HepG2 (cell line): Measurements from ENCODE around the gene KCNMA1. TPM values are rescaled to one million over a fixed set of nuclear protein-coding genes. Genes with fewer than 3 reads are reported as not detected.

Experiments used
- ATAC-seq: fragments of 200-7000 bp; cut with Tn5 transposase; 3 replicates; pipeline ENCODE4 v1.9.1; 2020; ENCODE audit warnings: mild to moderate bottlenecking, moderate library complexity
- BruUV-seq: library from RNA; stranded (reverse); fragments of 400-500 nt; replicated peaks from 2 replicates; lab custom pipeline; 2021; lab: Mats Ljungman, UMichigan
- CTCF ChIA-PET: fragments of 300-600 bp; formaldehyde crosslinking; extraction: SDS; loops from one replicate; lab custom pipeline; 2021; ENCODE audit warnings: low total read pairs, inconsistent platforms, low intra/inter-chr PET ratio; lab: Yijun Ruan, JAX
- POLR2A ChIA-PET: fragments of 350-600 bp; sonication (Branson Sonifier 250); formaldehyde crosslinking; loops from one replicate; lab custom pipeline; 2020; ENCODE audit warnings: antibody characterized with exemption, inconsistent platforms; lab: Yijun Ruan, JAX
- DNase-seq: peaks from one replicate; pipeline ENCODE4 v3.0.0-alpha.2; 2015; ENCODE audit warnings: low spot score
- FAIRE-seq: peaks from 3 replicates; lab custom pipeline; 2011; peaks lifted over from hg19 to GRCh38; lab: Jason Lieb, UNC
- H2AFZ ChIP-seq: one replicate; pipeline ENCODE4 v1.6.1; 2011; ENCODE audit warnings: low read length, inconsistent platforms
- H3K27ac ChIP-seq: fragments of 300-600 bp; 3 replicates; pipeline ENCODE4 v1.8.0; 2011; ENCODE audit warnings: mixed run types, mild to moderate bottlenecking, mixed read lengths, low read length, inconsistent platforms; ENCODE audit not compliant: insufficient read depth; ENCODE audit errors: extremely low read length
- H3K27me3 ChIP-seq, 2 experiments: fragments of 200-600 bp in 1 of 2; 2 replicates in 1 of 2; 3 replicates in 1 of 2; pipeline versions ENCODE4 v1.6.0 to v1.8.0; 2011; ENCODE audit warnings: low read length in 2 of 2, mild to moderate bottlenecking in 2 of 2, moderate library complexity in 2 of 2, inconsistent platforms in 1 of 2; ENCODE audit not compliant: insufficient read depth in 2 of 2, control insufficient read depth in 1 of 2
- H3K36me3 ChIP-seq, 2 experiments: fragments of 200-600 bp in 1 of 2; replicated peaks in 1 of 2; 2 replicates in 1 of 2; 3 replicates in 1 of 2; pipeline versions ENCODE4 v1.5.1 to v1.8.0; 2011; ENCODE audit warnings: low read length in 2 of 2, inconsistent platforms in 1 of 2; ENCODE audit not compliant: insufficient read depth in 2 of 2, control insufficient read depth in 1 of 2
- H3K4me1 ChIP-seq: 2 replicates; pipeline ENCODE4 v1.5.1; 2012; ENCODE audit warnings: low read length, inconsistent platforms; ENCODE audit not compliant: insufficient read depth
- H3K4me2 ChIP-seq: 2 replicates; pipeline ENCODE4 v1.6.0; 2011; ENCODE audit warnings: low read depth, low read length, inconsistent platforms
- H3K4me3 ChIP-seq, 3 experiments: fragments of 200-600 bp in 1 of 3; sonication (generic), shearing (Covaris generic) in 1 of 3; replicated peaks in 1 of 3; 2 replicates each; pipeline ENCODE4 v1.5.1; 2011 to 2016; ENCODE audit warnings: low read length in 3 of 3, inconsistent platforms in 2 of 3, low read depth in 2 of 3, mild to moderate bottlenecking in 2 of 3, control low read depth in 1 of 3, mixed read lengths in 1 of 3; ENCODE audit not compliant: insufficient read depth in 1 of 3
- H3K79me2 ChIP-seq: one replicate; pipeline ENCODE4 v1.6.1; 2011; ENCODE audit warnings: low read length, inconsistent platforms; ENCODE audit not compliant: insufficient read depth
- H3K9ac ChIP-seq: 2 replicates; pipeline ENCODE4 v1.6.0; 2011; ENCODE audit warnings: mild to moderate bottlenecking, low read depth, low read length, inconsistent platforms; ENCODE audit not compliant: insufficient read depth
- H3K9me3 ChIP-seq: 2 replicates; pipeline ENCODE4 v1.5.1; 2012; ENCODE audit warnings: mild to moderate bottlenecking, low read length
- H4K20me1 ChIP-seq: 2 replicates; pipeline ENCODE4 v1.6.0; 2011; ENCODE audit warnings: inconsistent platforms, mild to moderate bottlenecking, low read length, moderate library complexity; ENCODE audit not compliant: insufficient read depth
- HIVEP1 ChIP-seq: sonication (generic); formaldehyde crosslinking; IDR thresholded peaks from 2 replicates; pipeline ENCODE4 v1.4.0; 2020; ENCODE audit warnings: mild to moderate bottlenecking, missing genetic modification reagents
- PAF1 ChIP-seq: IDR thresholded peaks from 2 replicates; pipeline ENCODE4 v1.6.1; 2016; ENCODE audit warnings: missing genetic modification reagents, missing compliant biosample characterization
- U2AF2 ChIP-seq: fragments of 200-400 bp; formaldehyde crosslinking; IDR thresholded peaks from 2 replicates; pipeline ENCODE4 v1.6.1; 2017; ENCODE audit warnings: low read depth, mild to moderate bottlenecking, low read length
- ZNF737 ChIP-seq: sonication (generic); formaldehyde crosslinking; IDR thresholded peaks from 2 replicates; pipeline ENCODE4 v1.5.0; 2020; ENCODE audit warnings: missing genetic modification reagents, mild to moderate bottlenecking, borderline replicate concordance
- WGBS: methylation state at CpG from one replicate; pipeline ENCODE4 v1.1.6; 2017; ENCODE audit warnings: low lambda C conversion rate; 5-methylcytosine and 5-hydroxymethylcytosine counted together
- in situ Hi-C: cut with HindIII; loops from 2 replicates; pipeline ENCODE4 v1.10.0; 2017; ENCODE audit warnings: low pct_unique_long_range_greater_than_20kb; ENCODE audit not compliant: extremely low pct_ligation_motif_present
- intact Hi-C: fragments of 100-400 bp; cut with micrococcal nuclease; formaldehyde crosslinking; loops from one replicate; pipeline ENCODE4 v1.10.0; 2022; ENCODE audit not compliant: unreplicated experiment
- polyA plus RNA-seq, 8 experiments: library from polyadenylated mRNA; depleted of rRNA in 3 of 8; stranded (reverse) in 7 of 8; unstranded in 1 of 8; fragments of >200 nt; fragmentation: Illumina TruSeq in 4 of 8; extraction: Trizol in 4 of 8; gene quantifications; 2 replicates each; pipeline versions ENCODE4 v1.2.1 to v1.2.3, GENCODE V29; 2011 to 2016; ENCODE audit warnings: low read depth in 4 of 8, missing spikeins in 1 of 8, mixed read lengths in 1 of 8; ENCODE audit not compliant: insufficient read depth in 1 of 8
- total RNA-seq, 5 experiments: library from RNA; depleted of rRNA; stranded (reverse); fragments of >200 nt; fragmentation: Illumina TruSeq; extraction: Trizol; gene quantifications; 2 replicates each; pipeline ENCODE4 v1.2.3, GENCODE V29; 2016; ENCODE audit warnings: low read depth in 1 of 5
- TF ChIP-seq, protein P1 (sequence below): fragments of 450-650 bp; IDR thresholded peaks from 2 replicates; pipeline ENCODE4 v1.6.1; 2016
- TF ChIP-seq, protein P2 (sequence below): sonication (generic); formaldehyde crosslinking; IDR thresholded peaks from 2 replicates; pipeline ENCODE4 v1.4.0; 2020; ENCODE audit warnings: missing genetic modification reagents

KCNMA1 gene
- total and polyA plus RNA-seq, 2 of the 13 experiments (the other 11 are each of a cell fraction or from before 2014, with no cell fraction given): 0.02 TPM; not detected in 1

DNA sequence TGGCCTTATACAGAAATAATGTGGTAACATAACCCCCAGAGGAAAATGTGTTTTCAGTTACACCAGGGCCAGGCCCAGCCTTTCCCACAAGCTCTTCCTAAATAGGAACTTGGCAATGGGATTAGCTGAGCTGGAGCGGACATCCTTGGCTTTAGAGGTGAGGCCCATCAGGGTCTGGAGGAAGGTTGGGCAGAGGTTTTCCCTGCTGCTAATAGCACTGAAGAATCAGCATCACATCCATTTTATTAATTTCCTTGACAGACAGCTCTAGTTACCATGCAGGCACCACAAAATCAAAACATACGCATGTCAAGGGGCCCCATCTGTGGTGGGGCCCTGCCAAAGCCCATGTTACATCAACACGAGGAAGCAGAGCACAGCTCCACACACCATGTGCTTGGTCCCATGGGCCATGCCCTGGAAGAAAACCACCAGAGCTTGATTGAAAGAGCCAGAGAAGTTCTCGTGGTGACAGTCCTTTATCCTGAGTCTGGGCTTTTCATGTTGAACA, 566.6 kb downstream of the KCNMA1 start:
- DNase-seq (no peak), FAIRE-seq (no peak), ATAC-seq (no peak)
- Histone ChIP-seq H3K4me3 (no peak overlapping the region), H3K27ac (no peak overlapping the region), H3K4me2 (no peak overlapping the region), H3K27me3 (peaks cover 0 to 17% of the 10 kb centered on the region in 2 experiments; a peak in 3 of 5 replicates), H2AFZ (no peak overlapping the region), H3K4me1 (no peaks in the 10 kb centered on the region), H3K79me2 (no peaks in the 10 kb centered on the region), H3K36me3 (no peaks in the 10 kb centered on the region), H4K20me1 (no peaks in the 10 kb centered on the region), H3K9me3 (no peaks in the 10 kb centered on the region), H3K9ac (no peak overlapping the region)
- ChIA-PET POLR2A (no interaction called here), CTCF (no interaction called here)
- intact Hi-C loops (no loop called here), in situ Hi-C loops (no loop called here)
- 50% methylated on average over 2 of the region's 4 CpGs for WGBS
- TF ChIP-seq, protein P1, sequence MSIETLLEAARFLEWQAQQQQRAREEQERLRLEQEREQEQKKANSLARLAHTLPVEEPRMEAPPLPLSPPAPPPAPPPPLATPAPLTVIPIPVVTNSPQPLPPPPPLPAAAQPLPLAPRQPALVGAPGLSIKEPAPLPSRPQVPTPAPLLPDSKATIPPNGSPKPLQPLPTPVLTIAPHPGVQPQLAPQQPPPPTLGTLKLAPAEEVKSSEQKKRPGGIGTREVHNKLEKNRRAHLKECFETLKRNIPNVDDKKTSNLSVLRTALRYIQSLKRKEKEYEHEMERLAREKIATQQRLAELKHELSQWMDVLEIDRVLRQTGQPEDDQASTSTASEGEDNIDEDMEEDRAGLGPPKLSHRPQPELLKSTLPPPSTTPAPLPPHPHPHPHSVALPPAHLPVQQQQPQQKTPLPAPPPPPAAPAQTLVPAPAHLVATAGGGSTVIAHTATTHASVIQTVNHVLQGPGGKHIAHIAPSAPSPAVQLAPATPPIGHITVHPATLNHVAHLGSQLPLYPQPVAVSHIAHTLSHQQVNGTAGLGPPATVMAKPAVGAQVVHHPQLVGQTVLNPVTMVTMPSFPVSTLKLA: peak; percentile 81
- TF ChIP-seq ZNF737 (no peak), HIVEP1 (no peak), U2AF2 (no peak), PAF1 (CRISPR knock-in tag) (no peak)
- TF ChIP-seq, protein P2, sequence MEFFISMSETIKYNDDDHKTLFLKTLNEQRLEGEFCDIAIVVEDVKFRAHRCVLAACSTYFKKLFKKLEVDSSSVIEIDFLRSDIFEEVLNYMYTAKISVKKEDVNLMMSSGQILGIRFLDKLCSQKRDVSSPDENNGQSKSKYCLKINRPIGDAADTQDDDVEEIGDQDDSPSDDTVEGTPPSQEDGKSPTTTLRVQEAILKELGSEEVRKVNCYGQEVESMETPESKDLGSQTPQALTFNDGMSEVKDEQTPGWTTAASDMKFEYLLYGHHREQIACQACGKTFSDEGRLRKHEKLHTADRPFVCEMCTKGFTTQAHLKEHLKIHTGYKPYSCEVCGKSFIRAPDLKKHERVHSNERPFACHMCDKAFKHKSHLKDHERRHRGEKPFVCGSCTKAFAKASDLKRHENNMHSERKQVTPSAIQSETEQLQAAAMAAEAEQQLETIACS (CRISPR knock-in tag): no peak
- BruUV-seq: no TSS peak
